ENCODE measurements around the gene CT47C1. TPM values are rescaled to one million over a fixed set of nuclear protein-coding genes. Genes with fewer than 3 reads are reported as not detected.

CT47C1 gene
- total and polyA plus RNA-seq, 2 of the 8 experiments (the other 6 are each of a cell fraction or from before 2014, with no cell fraction given) = not detected

- Histone ChIP-seq H4K5ac (ENCODE audit: insufficient read length, low read depth, low read length) (no peak overlapping the region), H3K14ac (ENCODE audit: insufficient read length) (no peak overlapping the region), H2BK5ac (ENCODE audit: low read depth, low read length) (no peak overlapping the region), H3K9ac (replicated peaks in 1 of 4; ENCODE audit: extremely low read depth in 1 of 4, low read depth in 3 of 4, low read length in 3 of 4) (no peak overlapping the region), H3K36me3 (ENCODE audit: control insufficient read depth in 2 of 4, insufficient read depth in 4 of 4, low read length in 3 of 4) (no peaks in the 10 kb centered on the region), H2AK5ac (ENCODE audit: low read depth, low read length) (no peak overlapping the region), H3K79me2 (ENCODE audit: control insufficient read depth in 1 of 2, insufficient read depth in 2 of 2, low read length in 2 of 2) (no peaks in the 10 kb centered on the region), H3K4me2 (ENCODE audit: insufficient read depth in 1 of 2, low read depth in 2 of 2, low read length in 2 of 2) (no peak overlapping the region), H3K79me1 (ENCODE audit: low read depth, low read length) (no peaks in the 10 kb centered on the region), H3K27me3 (replicated peaks in 1 of 4; ENCODE audit: control insufficient read depth in 3 of 4, extremely low read depth in 1 of 4, insufficient read depth in 3 of 4, low read length in 3 of 4) (no peaks in the 10 kb centered on the region), H3K4me1 (replicated peaks in 1 of 4; ENCODE audit: control insufficient read depth in 3 of 4, insufficient read depth in 4 of 4, low read length in 3 of 4) (no peaks in the 10 kb centered on the region), H2BK20ac (ENCODE audit: low read length) (no peak overlapping the region), H3K4ac (replicated peaks; ENCODE audit: insufficient read length, low read depth, low read length) (no peak overlapping the region), H3K18ac (ENCODE audit: extremely low read depth, low read length) (no peak overlapping the region), H3K4me3 (ENCODE audit: extremely low read depth in 1 of 4, insufficient read depth in 2 of 4, low read depth in 3 of 4, low read length in 4 of 4) (no peak overlapping the region), H3K56ac (replicated peaks; ENCODE audit: insufficient read length, low read depth, low read length) (no peak overlapping the region), H4K20me1 (replicated peaks in 1 of 2; ENCODE audit: control insufficient read depth in 1 of 2, insufficient read depth in 2 of 2, low read length in 2 of 2) (no peaks in the 10 kb centered on the region), H4K91ac (replicated peaks; ENCODE audit: insufficient read length, low read length) (no peak overlapping the region), H3K23ac (ENCODE audit: insufficient read length) (no peak overlapping the region), H3K27ac (ENCODE audit: low read depth, low read length) (no peak overlapping the region), H4K8ac (ENCODE audit: extremely low read depth, insufficient read depth, low read length) (no peak overlapping the region), H2BK12ac (ENCODE audit: low read depth, low read length) (no peak overlapping the region), H3K9me3 (ENCODE audit: insufficient read depth in 2 of 2, low read depth in 1 of 2, low read length in 1 of 2) (no peaks in the 10 kb centered on the region), H2BK15ac (ENCODE audit: low read length) (no peak overlapping the region), H2AFZ (ENCODE audit: low read length) (no peak overlapping the region), H3K23me2 (ENCODE audit: low read depth, low read length) (no peaks in the 10 kb centered on the region), H2BK120ac (replicated peaks; ENCODE audit: low read depth, low read length) (no peak overlapping the region)
- FAIRE-seq (peak; percentile 7), DNase-seq (ENCODE audit: low read depth in 1 of 2, low spot score in 2 of 2) (no peak)
- WGBS, 2 experiments (ENCODE audit: extremely low coverage in 1 of 2, insufficient coverage in 1 of 2, insufficient read length in 1 of 2, insufficient replicate concordance in 2 of 2, low coverage in 1 of 2, low lambda C conversion rate in 2 of 2, missing lambda C conversion rate in 1 of 2) = 85% methylated on average over 2 of the region's 2 CpGs; no CpG with 5 or more reads in 1 of the 2 experiments
- POLR2A ChIA-PET (ENCODE audit: partially characterized antibody) = no interaction called here
- CTCF ChIA-PET (ENCODE audit: partially characterized antibody) = no interaction called here
- TF ChIP-seq SP1 (IDR thresholded peaks at IDR 0.05; ENCODE audit: low read depth, low read length) (no peak), EZH2 (IDR thresholded peaks at IDR 0.05; ENCODE audit: low read depth, low read length, severe bottlenecking) (no peak), KDM5A (IDR thresholded peaks at IDR 0.05; ENCODE audit: low read length) (no peak), USF2 (IDR thresholded peaks at IDR 0.05; ENCODE audit: low read length) (no peak), RXRA (IDR thresholded peaks at IDR 0.05; ENCODE audit: insufficient read depth, low read depth, low read length) (no peak), CTBP2 (IDR thresholded peaks at IDR 0.05; ENCODE audit: borderline replicate concordance, insufficient read depth, insufficient read length, low read length) (no peak), SAP30 (IDR thresholded peaks at IDR 0.05; ENCODE audit: insufficient read depth, insufficient replicate concordance, low read length) (no peak), RNF2 (IDR thresholded peaks at IDR 0.05; ENCODE audit: borderline replicate concordance, low read depth, low read length, missing control alignments, poor library complexity, severe bottlenecking) (no peak), ZNF274 (IDR thresholded peaks at IDR 0.05; ENCODE audit: borderline replicate concordance, extremely low read depth, low read length) (no peak), TBP (IDR thresholded peaks at IDR 0.05; ENCODE audit: low read depth, low read length) (no peak), CEBPB (IDR thresholded peaks at IDR 0.05; ENCODE audit: low read depth, low read length) (no peak), NRF1 (IDR thresholded peaks at IDR 0.05; ENCODE audit: low read depth, low read length) (no peak)
- TF ChIP-seq, protein P1, sequence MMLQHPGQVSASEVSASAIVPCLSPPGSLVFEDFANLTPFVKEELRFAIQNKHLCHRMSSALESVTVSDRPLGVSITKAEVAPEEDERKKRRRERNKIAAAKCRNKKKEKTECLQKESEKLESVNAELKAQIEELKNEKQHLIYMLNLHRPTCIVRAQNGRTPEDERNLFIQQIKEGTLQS (IDR thresholded peaks at IDR 0.05; ENCODE audit: insufficient read depth, low read depth, low read length) = no peak
Observed at GRCh38 chrX:119071381-119071780, 1.4 kb upstream of the CT47C1 start.
